ENCODE results near the gene ABITRAM. TPM values are rescaled to one million over a fixed set of nuclear protein-coding genes. Genes with fewer than 3 reads are reported as not detected.
"Not testable (repeated sequence)": the region's sequence is repeated elsewhere in the genome, so short reads cannot be mapped to it uniquely, and the experiment has no call there.

ABITRAM gene
- total RNA-seq, 4 donors from 2014 or later, result 5.6 to 14.4 (median 9.4) TPM

GRCh38 chr9:108960331-108960730 lies 26.1 kb downstream of the ABITRAM start:
- H3K27me3 ChIP-seq, result no peaks in the 10 kb centered on the region
- H3K36me3 ChIP-seq, result no peaks in the 10 kb centered on the region
- no peak overlapping the region for H3K27ac ChIP-seq
- no peak overlapping the region for H3K4me3 ChIP-seq
- TF ChIP-seq EP300 (IDR thresholded peaks at IDR 0.05; ENCODE audit: low read depth), result no peak
- TF ChIP-seq CTCF (IDR thresholded peaks at IDR 0.05), result no peak
- no peak for TF ChIP-seq POLR2AphosphoS5 (IDR thresholded peaks at IDR 0.05)
- TF ChIP-seq POLR2A (IDR thresholded peaks at IDR 0.05), result no peak
- no peak for DNase-seq
- H3K9me3 ChIP-seq, result no peaks in the 10 kb centered on the region
- intact Hi-C loops (cut with DNase I; ENCODE audit: low total_unique reads), result no loop called here
- 56 to 65% methylated on average over 6 of the region's 6 CpGs for WGBS, 2 donors (ENCODE audit: low coverage in 1 of 2)
- H3K4me1 ChIP-seq, result no peaks in the 10 kb centered on the region
- in situ Hi-C loops (cut with MboI; ENCODE audit: low pct_ligation_motif_present in 1 of 4, low pct_unique_long_range_greater_than_20kb in 1 of 4, low sequenced_read_pairs in 3 of 4), result loop anchor here in 1 of 4 donors (25.0 kb wide), 1 partner anchor 98 kb away; the partner anchor contains the start of genes ACTL7A and ACTL7B

- intact Hi-C loops (cut with DNase I; ENCODE audit: low total_unique reads) (no loop called here), in situ Hi-C loops (cut with MboI; ENCODE audit: low pct_ligation_motif_present in 1 of 4, low pct_unique_long_range_greater_than_20kb in 1 of 4, low sequenced_read_pairs in 3 of 4) (loop anchor here in 1 of 4 donors (25.0 kb wide), 1 partner anchor 99 kb away; the partner anchor contains the start of genes ACTL7A and ACTL7B)
These were observed 27.0 kb downstream of the ABITRAM start for GRCh38 chr9:108961151-108961550.

GRCh38 chr9:108963459-108964143 lies 29.4 kb downstream of the ABITRAM start:
- 64 to 100% methylated on average over 1 to 4 of the region's 4 CpGs for WGBS, 2 donors (ENCODE audit: low coverage in 1 of 2)
- Histone ChIP-seq H3K36me3 (no peaks in the 10 kb centered on the region), H3K4me1 (no peaks in the 10 kb centered on the region), H3K27me3 (no peaks in the 10 kb centered on the region), H3K4me3 (no peak overlapping the region), H3K9me3 (no peaks in the 10 kb centered on the region), H3K27ac (no peak overlapping the region)
- intact Hi-C loops (cut with DNase I; ENCODE audit: low total_unique reads), result no loop called here
- in situ Hi-C loops (cut with MboI; ENCODE audit: low pct_ligation_motif_present in 1 of 4, low pct_unique_long_range_greater_than_20kb in 1 of 4, low sequenced_read_pairs in 3 of 4), result loop anchor here in 1 of 4 donors (25.0 kb wide), 1 partner anchor 101 kb away; the partner anchor contains the start of genes ACTL7A and ACTL7B
- DNase-seq, result no peak
- TF ChIP-seq EP300 (IDR thresholded peaks at IDR 0.05; ENCODE audit: low read depth) (no peak), POLR2AphosphoS5 (IDR thresholded peaks at IDR 0.05) (no peak), POLR2A (IDR thresholded peaks at IDR 0.05) (no peak), CTCF (IDR thresholded peaks at IDR 0.05) (no peak)

More at GRCh38 chr9:108961151-108961550, 27.0 kb downstream of the ABITRAM start:
- Histone ChIP-seq H3K36me3 (no peaks in the 10 kb centered on the region), H3K9me3 (no peaks in the 10 kb centered on the region), H3K27me3 (no peaks in the 10 kb centered on the region), H3K4me3 (no peak overlapping the region), H3K4me1 (no peaks in the 10 kb centered on the region), H3K27ac (no peak overlapping the region)
- 94 to 95% methylated on average over 2 of the region's 2 CpGs for WGBS, 2 donors (ENCODE audit: low coverage in 1 of 2)
- DNase-seq, result no peak
- TF ChIP-seq POLR2AphosphoS5 (IDR thresholded peaks at IDR 0.05) (no peak), CTCF (IDR thresholded peaks at IDR 0.05) (no peak), POLR2A (IDR thresholded peaks at IDR 0.05) (no peak), EP300 (IDR thresholded peaks at IDR 0.05; ENCODE audit: low read depth) (no peak)

- H3K9me3 ChIP-seq, result no peaks in the 10 kb centered on the region
- no peaks in the 10 kb centered on the region for H3K27me3 ChIP-seq
- in situ Hi-C loops (cut with MboI; ENCODE audit: low pct_ligation_motif_present in 1 of 4, low pct_unique_long_range_greater_than_20kb in 1 of 4, low sequenced_read_pairs in 3 of 4) (loop anchor here in 1 of 4 donors (25.0 kb wide), 1 partner anchor 106 kb away; the partner anchor contains the start of genes ACTL7A and ACTL7B), intact Hi-C loops (cut with DNase I; ENCODE audit: low total_unique reads) (no loop called here)
- peaks cover 0 to 5% (median 0%) of the 10 kb centered on the region in 4 donors for H3K4me1 ChIP-seq
- no peaks in the 10 kb centered on the region for H3K36me3 ChIP-seq
- H3K4me3 ChIP-seq, result no peak overlapping the region
- TF ChIP-seq POLR2AphosphoS5 (IDR thresholded peaks at IDR 0.05) (no peak), POLR2A (IDR thresholded peaks at IDR 0.05) (no peak), CTCF (IDR thresholded peaks at IDR 0.05) (no peak), EP300 (IDR thresholded peaks at IDR 0.05; ENCODE audit: low read depth) (no peak)
- H3K27ac ChIP-seq, result no peak overlapping the region
- no peak for DNase-seq
These were observed 33.7 kb downstream of the ABITRAM start for GRCh38 chr9:108967916-108968315.

- H3K36me3 ChIP-seq, result not testable (repeated sequence)
These were observed 37.2 kb downstream of the ABITRAM start for GRCh38 chr9:108971392-108971791.

More at GRCh38 chr9:108971392-108971791, 37.2 kb downstream of the ABITRAM start:
- in situ Hi-C loops (cut with MboI; ENCODE audit: low pct_ligation_motif_present in 1 of 4, low pct_unique_long_range_greater_than_20kb in 1 of 4, low sequenced_read_pairs in 3 of 4), result loop anchor here in 1 of 4 donors (25.0 kb wide), 1 partner anchor 109 kb away; the partner anchor contains the start of genes ACTL7A and ACTL7B
- H3K4me1 ChIP-seq; H3K27me3 ChIP-seq; DNase-seq; intact Hi-C loops (cut with DNase I; ENCODE audit: low total_unique reads); H3K27ac ChIP-seq; H3K9me3 ChIP-seq; H3K4me3 ChIP-seq: not testable (repeated sequence)
- 92 to 96% methylated on average over 2 of the region's 2 CpGs for WGBS, 2 donors (ENCODE audit: low coverage in 1 of 2)

Measured in transverse colon (tissue), 4 donors.